ENCODE data around the gene RPL19.

RPL19 gene

DNA sequence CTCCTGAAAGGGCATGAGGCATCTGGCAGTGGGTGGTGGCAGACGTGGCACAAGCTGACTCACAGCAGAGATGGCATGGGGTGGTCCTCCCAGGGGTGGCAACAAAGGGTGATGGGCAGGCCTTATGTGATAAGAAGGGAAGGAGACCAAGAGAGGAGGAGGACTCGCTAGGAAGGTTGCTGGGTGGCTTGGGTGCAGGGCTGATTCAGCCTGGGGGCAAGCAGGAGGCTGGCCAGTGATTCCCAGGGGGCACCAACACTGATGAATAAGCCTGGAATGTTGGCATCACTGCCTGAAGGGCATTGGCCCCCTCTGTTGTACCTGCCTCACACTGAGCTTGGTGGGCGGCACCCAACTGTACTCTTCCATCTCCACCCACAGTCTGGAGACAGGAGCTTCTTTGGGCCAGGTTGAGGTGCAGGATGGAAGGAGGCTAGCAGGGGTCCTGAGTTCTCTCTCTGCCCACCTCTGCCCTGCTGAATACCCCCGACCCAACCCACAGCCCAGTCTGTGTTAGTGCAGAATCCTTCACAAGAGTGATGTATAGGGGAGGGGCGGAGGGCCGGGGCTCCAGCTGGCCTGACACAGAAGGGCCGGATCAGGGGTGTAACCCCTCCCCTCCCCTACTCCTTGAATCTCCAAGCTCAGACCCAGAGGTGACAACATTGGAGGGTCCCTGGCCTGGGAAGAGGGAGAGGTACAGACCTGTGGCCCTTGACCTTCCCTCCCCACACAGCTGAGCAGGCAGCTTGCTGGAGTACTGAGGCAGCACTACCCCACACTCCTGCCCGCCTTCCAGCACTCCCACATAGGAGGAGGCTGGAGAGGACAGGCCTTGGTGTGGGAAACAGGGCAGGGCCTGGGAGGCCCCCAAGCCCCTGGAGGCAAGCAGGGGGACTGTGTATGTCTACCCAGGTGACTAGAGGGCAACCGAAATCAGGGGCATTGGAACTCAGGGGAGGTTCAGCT is 23.1 kb downstream of the RPL19 start:
- H4K20me1 ChIP-seq (ENCODE audit: insufficient read depth, low read length): 0 out of 2 replicates have a peak, but pooled peaks cover 6% of the 10 kb centered on the region
- ATAC-seq (ENCODE audit: insufficient read depth, low read depth) (no peak), DNase-seq (no peak)
- H3K27ac ChIP-seq (ENCODE audit: low read length): no peak overlapping the region
- no peaks in the 10 kb centered on the region for H3K9me3 ChIP-seq (ENCODE audit: insufficient read depth, low read length, severe bottlenecking)
- no peaks in the 10 kb centered on the region for H3K27me3 ChIP-seq (ENCODE audit: insufficient read depth, low read length, poor library complexity)
- no peak overlapping the region for H3K4me3 ChIP-seq (ENCODE audit: low read depth in 1 of 2, low read length in 2 of 2)
- H3K79me2 ChIP-seq (ENCODE audit: insufficient read depth, low read length): no peaks in the 10 kb centered on the region
- no peak overlapping the region for H2AFZ ChIP-seq (ENCODE audit: low read depth, low read length)
- H3K4me1 ChIP-seq (ENCODE audit: insufficient read depth, low read length): no peaks in the 10 kb centered on the region
- no peak overlapping the region for H3K9ac ChIP-seq (ENCODE audit: low read depth, low read length)
- H3K36me3 ChIP-seq (ENCODE audit: insufficient read depth, low read length): no peaks in the 10 kb centered on the region
- H3K4me2 ChIP-seq (ENCODE audit: insufficient read depth, low read length): no peak overlapping the region
- TF ChIP-seq CTCF (IDR thresholded peaks at IDR 0.05; ENCODE audit: borderline replicate concordance, extremely low read depth, low read length, poor library complexity, severe bottlenecking): no peak
- no peak for TF ChIP-seq EZH2 (IDR thresholded peaks at IDR 0.05; ENCODE audit: borderline replicate concordance, low read depth, low read length, severe bottlenecking)

GRCh38 chr17:39223907-39224777 is 24.1 kb downstream of the RPL19 start:
- TF ChIP-seq EZH2 (IDR thresholded peaks at IDR 0.05; ENCODE audit: borderline replicate concordance, low read depth, low read length, severe bottlenecking) (no peak), CTCF (IDR thresholded peaks at IDR 0.05; ENCODE audit: borderline replicate concordance, extremely low read depth, low read length, poor library complexity, severe bottlenecking) (no peak)
- Histone ChIP-seq H2AFZ (ENCODE audit: low read depth, low read length) (no peak overlapping the region), H3K4me2 (ENCODE audit: insufficient read depth, low read length) (no peak overlapping the region), H3K9me3 (ENCODE audit: insufficient read depth, low read length, severe bottlenecking) (no peaks in the 10 kb centered on the region), H3K27me3 (ENCODE audit: insufficient read depth, low read length, poor library complexity) (no peaks in the 10 kb centered on the region), H3K4me3 (ENCODE audit: low read depth in 1 of 2, low read length in 2 of 2) (no peak overlapping the region), H3K36me3 (ENCODE audit: insufficient read depth, low read length) (no peaks in the 10 kb centered on the region), H3K79me2 (ENCODE audit: insufficient read depth, low read length) (no peaks in the 10 kb centered on the region), H3K4me1 (ENCODE audit: insufficient read depth, low read length) (no peaks in the 10 kb centered on the region), H3K27ac (ENCODE audit: low read length) (no peak overlapping the region), H4K20me1 (ENCODE audit: insufficient read depth, low read length) (0 out of 2 replicates have a peak, but pooled peaks cover 6% of the 10 kb centered on the region), H3K9ac (ENCODE audit: low read depth, low read length) (no peak overlapping the region)
- no peak for DNase-seq
- ATAC-seq (ENCODE audit: insufficient read depth, low read depth): no peak

DNA sequence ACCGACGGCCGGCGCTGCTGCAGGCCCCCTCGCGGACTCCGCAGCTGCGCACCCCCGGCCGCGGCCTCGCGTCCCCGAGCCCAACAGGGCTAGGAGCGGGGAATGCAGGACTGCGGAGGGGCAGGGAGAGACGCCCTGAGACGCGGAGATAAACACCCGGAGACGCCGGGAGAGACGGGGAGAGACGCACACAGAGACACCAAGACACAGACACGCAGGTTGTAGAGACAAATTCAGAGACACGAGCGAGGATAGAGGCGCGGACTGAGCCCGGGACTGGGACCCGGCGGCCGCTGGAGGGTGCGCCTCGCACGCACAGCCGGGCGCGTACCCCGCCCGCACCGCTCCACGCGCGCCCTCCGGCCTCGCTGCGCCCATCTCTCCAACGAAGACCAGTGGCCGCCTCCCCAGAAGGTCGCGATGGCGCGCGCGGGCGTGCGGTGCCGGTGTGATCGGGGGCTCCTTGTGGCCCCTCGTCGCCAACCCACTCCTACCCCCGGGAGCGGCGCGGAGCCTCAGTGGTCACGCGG is 24.8 kb downstream of the RPL19 start:
- no peak for TF ChIP-seq EZH2 (IDR thresholded peaks at IDR 0.05; ENCODE audit: borderline replicate concordance, low read depth, low read length, severe bottlenecking)
- no peak for TF ChIP-seq CTCF (IDR thresholded peaks at IDR 0.05; ENCODE audit: borderline replicate concordance, extremely low read depth, low read length, poor library complexity, severe bottlenecking)
- Histone ChIP-seq H3K4me2 (ENCODE audit: insufficient read depth, low read length) (no peak overlapping the region), H3K27ac (ENCODE audit: low read length) (no peak overlapping the region), H3K9ac (ENCODE audit: low read depth, low read length) (no peak overlapping the region), H3K4me3 (ENCODE audit: low read depth in 1 of 2, low read length in 2 of 2) (no peak overlapping the region), H3K9me3 (ENCODE audit: insufficient read depth, low read length, severe bottlenecking) (no peaks in the 10 kb centered on the region), H3K4me1 (ENCODE audit: insufficient read depth, low read length) (no peaks in the 10 kb centered on the region), H3K79me2 (ENCODE audit: insufficient read depth, low read length) (no peaks in the 10 kb centered on the region), H3K36me3 (ENCODE audit: insufficient read depth, low read length) (no peaks in the 10 kb centered on the region), H3K27me3 (ENCODE audit: insufficient read depth, low read length, poor library complexity) (no peaks in the 10 kb centered on the region), H2AFZ (ENCODE audit: low read depth, low read length) (no peak overlapping the region), H4K20me1 (ENCODE audit: insufficient read depth, low read length) (0 out of 2 replicates have a peak, but pooled peaks cover 6% of the 10 kb centered on the region)
- ATAC-seq (ENCODE audit: insufficient read depth, low read depth) (no peak), DNase-seq (no peak)
